ENCODE results near the gene PCYT1A.

DNA sequence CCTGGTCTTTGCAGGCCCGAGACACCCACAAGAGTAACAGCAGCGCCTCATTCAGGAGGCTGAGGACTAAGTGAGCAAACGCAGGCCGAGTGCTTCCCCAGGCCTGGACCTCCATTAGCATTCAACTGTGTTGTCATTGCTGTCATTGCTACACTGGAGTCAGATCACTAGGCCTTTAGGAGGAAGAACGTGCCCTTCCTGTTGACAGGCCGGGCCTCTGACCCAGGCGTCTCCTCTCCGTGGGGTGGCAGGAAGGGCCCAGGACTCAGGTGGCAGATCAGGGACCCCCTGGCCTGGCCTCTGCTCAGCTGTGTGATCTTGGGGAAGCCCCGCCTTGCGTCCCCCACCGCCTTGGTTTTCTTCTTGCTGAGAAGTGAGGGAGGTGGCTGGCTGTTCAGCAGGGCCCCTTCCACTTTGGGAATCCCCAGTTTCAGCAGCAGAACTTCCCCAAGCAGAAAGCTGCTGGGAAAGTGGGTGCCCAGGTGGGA, 95.4 kb downstream of the PCYT1A start:
- no peak for TF ChIP-seq POLR2AphosphoS5 (IDR thresholded peaks at IDR 0.05; ENCODE audit: low read depth, low read length)
- TF ChIP-seq, protein P1, sequence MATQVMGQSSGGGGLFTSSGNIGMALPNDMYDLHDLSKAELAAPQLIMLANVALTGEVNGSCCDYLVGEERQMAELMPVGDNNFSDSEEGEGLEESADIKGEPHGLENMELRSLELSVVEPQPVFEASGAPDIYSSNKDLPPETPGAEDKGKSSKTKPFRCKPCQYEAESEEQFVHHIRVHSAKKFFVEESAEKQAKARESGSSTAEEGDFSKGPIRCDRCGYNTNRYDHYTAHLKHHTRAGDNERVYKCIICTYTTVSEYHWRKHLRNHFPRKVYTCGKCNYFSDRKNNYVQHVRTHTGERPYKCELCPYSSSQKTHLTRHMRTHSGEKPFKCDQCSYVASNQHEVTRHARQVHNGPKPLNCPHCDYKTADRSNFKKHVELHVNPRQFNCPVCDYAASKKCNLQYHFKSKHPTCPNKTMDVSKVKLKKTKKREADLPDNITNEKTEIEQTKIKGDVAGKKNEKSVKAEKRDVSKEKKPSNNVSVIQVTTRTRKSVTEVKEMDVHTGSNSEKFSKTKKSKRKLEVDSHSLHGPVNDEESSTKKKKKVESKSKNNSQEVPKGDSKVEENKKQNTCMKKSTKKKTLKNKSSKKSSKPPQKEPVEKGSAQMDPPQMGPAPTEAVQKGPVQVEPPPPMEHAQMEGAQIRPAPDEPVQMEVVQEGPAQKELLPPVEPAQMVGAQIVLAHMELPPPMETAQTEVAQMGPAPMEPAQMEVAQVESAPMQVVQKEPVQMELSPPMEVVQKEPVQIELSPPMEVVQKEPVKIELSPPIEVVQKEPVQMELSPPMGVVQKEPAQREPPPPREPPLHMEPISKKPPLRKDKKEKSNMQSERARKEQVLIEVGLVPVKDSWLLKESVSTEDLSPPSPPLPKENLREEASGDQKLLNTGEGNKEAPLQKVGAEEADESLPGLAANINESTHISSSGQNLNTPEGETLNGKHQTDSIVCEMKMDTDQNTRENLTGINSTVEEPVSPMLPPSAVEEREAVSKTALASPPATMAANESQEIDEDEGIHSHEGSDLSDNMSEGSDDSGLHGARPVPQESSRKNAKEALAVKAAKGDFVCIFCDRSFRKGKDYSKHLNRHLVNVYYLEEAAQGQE (IDR thresholded peaks at IDR 0.05; ENCODE audit: insufficient read depth in 1 of 2, low read depth in 2 of 2, low read length in 2 of 2) = no peak
